Osteoblast (primary cell): ENCODE results near the gene AGPS. TPM values are rescaled to one million over a fixed set of nuclear protein-coding genes. Genes with fewer than 3 reads are reported as not detected.

ENCODE experiments used
- DNase-seq: peaks from one replicate; pipeline ENCODE4 v3.0.0; 2011; ENCODE audit warnings: low spot score, mixed read lengths; ENCODE audit not compliant: insufficient read length; ENCODE audit errors: missing footprints
- H2AFZ ChIP-seq: 2 replicates; pipeline ENCODE4 v1.6.0; 2011; ENCODE audit warnings: mild to moderate bottlenecking, low read length
- H3K27ac ChIP-seq: 2 replicates; pipeline ENCODE4 v1.5.1; 2011; ENCODE audit warnings: mild to moderate bottlenecking, low read depth, low read length, moderate library complexity
- H3K27me3 ChIP-seq: 2 replicates; pipeline ENCODE4 v1.6.0; 2012; ENCODE audit warnings: mild to moderate bottlenecking, control low read depth, inconsistent platforms, low read length, moderate library complexity; ENCODE audit not compliant: insufficient read depth
- H3K36me3 ChIP-seq: 2 replicates; pipeline ENCODE4 v1.5.1; 2011; ENCODE audit warnings: mild to moderate bottlenecking, low read length, control low read depth, moderate library complexity; ENCODE audit not compliant: insufficient read depth
- H3K4me1 ChIP-seq: 2 replicates; pipeline ENCODE4 v1.5.1; 2011; ENCODE audit warnings: mild to moderate bottlenecking, low read length, control low read depth, moderate library complexity; ENCODE audit not compliant: insufficient read depth
- H3K4me2 ChIP-seq: 2 replicates; pipeline ENCODE4 v1.6.0; 2011; ENCODE audit warnings: mild to moderate bottlenecking, low read length; ENCODE audit not compliant: insufficient read depth
- H3K4me3 ChIP-seq: fragments of 200-600 bp; sonication (generic); 3 replicates; pipeline ENCODE4 v1.5.1; 2012; ENCODE audit warnings: mild to moderate bottlenecking, low read length, inconsistent platforms; ENCODE audit not compliant: insufficient read depth
- H3K79me2 ChIP-seq: 2 replicates; pipeline ENCODE4 v1.6.0; 2012; ENCODE audit warnings: mild to moderate bottlenecking, low read length, control low read depth, inconsistent platforms; ENCODE audit not compliant: insufficient read depth
- H3K9me3 ChIP-seq: 2 replicates; pipeline ENCODE4 v1.5.1; 2011; ENCODE audit warnings: low read depth, low read length, control low read depth
- H4K20me1 ChIP-seq: 2 replicates; pipeline ENCODE4 v1.6.0; 2012; ENCODE audit warnings: mild to moderate bottlenecking, low read length, control low read depth; ENCODE audit not compliant: insufficient read depth
- CTCF ChIP-seq: IDR thresholded peaks from 2 replicates; pipeline ENCODE4 v1.5.1; 2011; ENCODE audit warnings: mild to moderate bottlenecking, low read depth, low read length, moderate library complexity; ENCODE audit errors: extremely low read depth
- total RNA-seq: library from RNA; depleted of rRNA; stranded (reverse); fragments of >200 nt; gene quantifications from 2 replicates; pipeline ENCODE4 v1.2.3, GENCODE V29; 2012

Gene AGPS
- total RNA-seq, 1 donor, result 34.0 TPM

GRCh38 chr2:177398791-177399190 lies 6.2 kb downstream of the AGPS start:
- peaks cover 26% of the 10 kb centered on the region for H3K4me1 ChIP-seq
- H4K20me1 ChIP-seq, result peaks cover 31% of the 10 kb centered on the region
- H3K9me3 ChIP-seq, result no peaks in the 10 kb centered on the region
- no peak overlapping the region for H3K27ac ChIP-seq
- peaks cover 86% of the 10 kb centered on the region for H3K79me2 ChIP-seq
- no peak for TF ChIP-seq CTCF
- H3K27me3 ChIP-seq, result no peaks in the 10 kb centered on the region
- DNase-seq, result no peak
- H3K36me3 ChIP-seq, result no peaks in the 10 kb centered on the region
- H3K4me3 ChIP-seq, result no peak overlapping the region
- H2AFZ ChIP-seq, result no peak overlapping the region
- H3K4me2 ChIP-seq, result no peak overlapping the region

- H3K79me2 ChIP-seq, result peaks cover 86% of the 10 kb centered on the region
- TF ChIP-seq CTCF, result no peak
- no peak overlapping the region for H3K4me3 ChIP-seq
- H2AFZ ChIP-seq, result no peak overlapping the region
- no peaks in the 10 kb centered on the region for H3K9me3 ChIP-seq
- H3K4me1 ChIP-seq, result peaks cover 23% of the 10 kb centered on the region
- H3K4me2 ChIP-seq, result no peak overlapping the region
- no peaks in the 10 kb centered on the region for H3K27me3 ChIP-seq
- H4K20me1 ChIP-seq, result peaks cover 35% of the 10 kb centered on the region
- H3K36me3 ChIP-seq, result no peaks in the 10 kb centered on the region
- H3K27ac ChIP-seq, result no peak overlapping the region
- DNase-seq, result no peak
Measured at GRCh38 chr2:177399376-177399775, 6.8 kb downstream of the AGPS start.

DNA sequence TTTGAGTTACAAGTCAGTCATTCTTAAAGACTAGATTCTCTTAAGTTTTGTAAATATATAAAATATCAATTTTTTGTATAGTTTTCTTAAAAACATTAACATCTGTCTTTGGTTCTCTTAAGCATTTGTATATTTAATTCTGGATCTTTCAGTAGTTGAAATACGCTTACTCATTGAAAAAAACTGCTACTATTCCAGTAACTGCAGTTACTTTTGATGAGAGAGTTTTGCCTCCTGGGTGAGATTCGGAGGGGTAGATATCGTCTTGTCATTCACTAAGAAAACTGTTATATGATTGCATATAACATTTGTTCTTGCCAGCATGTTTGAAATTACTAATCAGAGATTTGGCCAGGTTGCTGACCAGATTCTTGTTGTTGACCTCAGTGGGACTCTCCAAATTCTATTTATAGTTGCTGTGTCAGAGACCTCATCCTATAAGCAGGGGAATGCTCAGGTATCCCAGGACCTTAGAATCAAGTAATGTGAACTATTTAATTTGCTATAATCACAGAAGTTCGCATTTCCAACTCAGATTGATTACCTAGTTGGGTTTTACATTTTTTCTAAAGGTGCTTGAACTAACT lies 7.9 kb downstream of the AGPS start:
- TF ChIP-seq CTCF, result no peak
- Histone ChIP-seq H3K4me2 (no peak overlapping the region), H3K79me2 (peaks cover 86% of the 10 kb centered on the region), H2AFZ (no peak overlapping the region), H3K4me1 (peaks cover 23% of the 10 kb centered on the region), H3K4me3 (no peak overlapping the region), H3K9me3 (no peaks in the 10 kb centered on the region), H3K36me3 (no peaks in the 10 kb centered on the region), H3K27me3 (no peaks in the 10 kb centered on the region), H4K20me1 (peaks cover 36% of the 10 kb centered on the region), H3K27ac (no peak overlapping the region)
- DNase-seq, result peak; percentile 61

DNA sequence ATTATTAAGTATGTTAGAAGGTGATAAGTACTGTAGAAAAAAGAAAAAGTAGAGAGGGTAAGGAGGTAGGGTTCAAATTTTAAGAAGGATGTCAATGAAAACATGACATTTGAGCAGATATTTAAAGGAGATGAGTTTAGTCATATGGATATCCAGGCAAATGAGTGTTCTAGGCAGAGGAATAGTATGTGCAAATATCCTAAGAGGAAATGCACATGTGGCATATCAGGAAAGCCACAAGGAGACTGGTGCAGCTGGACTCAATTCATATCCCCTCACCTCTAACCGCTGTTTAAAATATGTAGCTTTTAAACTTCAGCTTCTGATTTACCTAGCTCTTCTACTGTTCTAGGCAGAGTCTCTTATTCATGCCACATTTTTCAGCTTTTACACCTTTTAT lies 9.5 kb downstream of the AGPS start:
- no peaks in the 10 kb centered on the region for H3K27me3 ChIP-seq
- no peak overlapping the region for H3K27ac ChIP-seq
- no peak overlapping the region for H3K4me3 ChIP-seq
- peaks cover 12% of the 10 kb centered on the region for H3K4me1 ChIP-seq
- H3K36me3 ChIP-seq, result no peaks in the 10 kb centered on the region
- H3K79me2 ChIP-seq, result peaks cover 92% of the 10 kb centered on the region
- DNase-seq, result no peak
- H3K4me2 ChIP-seq, result no peak overlapping the region
- peaks cover 38% of the 10 kb centered on the region for H4K20me1 ChIP-seq
- H2AFZ ChIP-seq, result no peak overlapping the region
- no peak for TF ChIP-seq CTCF
- no peaks in the 10 kb centered on the region for H3K9me3 ChIP-seq
